ENCODE data around the gene SLC9C2.
"Not testable (repeated sequence)": the region's sequence is repeated elsewhere in the genome, so short reads cannot be mapped to it uniquely, and the experiment has no call there.

The SLC9C2 gene

GRCh38 chr1:173479649-173480048 is 123.2 kb downstream of the SLC9C2 start:
- peaks cover 27% of the 10 kb centered on the region for H3K4me1 ChIP-seq (ENCODE audit: insufficient read depth, low read length)
- 82% methylated on average over 4 of the region's 4 CpGs for WGBS
- peak overlapping the region; percentile 93 for H3K4me3 ChIP-seq (ENCODE audit: low read length)
- no peaks in the 10 kb centered on the region for H3K9me3 ChIP-seq (ENCODE audit: insufficient read depth, low read depth, low read length)
- peaks cover 57% of the 10 kb centered on the region for H3K36me3 ChIP-seq (ENCODE audit: insufficient read depth, low read length)
- no peak overlapping the region for H3K27ac ChIP-seq (ENCODE audit: low read depth, low read length)
- H3K27me3 ChIP-seq (ENCODE audit: insufficient read depth, low read length), result no peaks in the 10 kb centered on the region
- H3K9ac ChIP-seq (ENCODE audit: low read depth, low read length), result 0 out of 2 replicates have a peak overlapping the region, but pooled peaks have one; percentile 36

GRCh38 chr1:173478094-173478674 is 124.7 kb downstream of the SLC9C2 start:
- H3K27ac ChIP-seq (ENCODE audit: low read depth, low read length), result peak overlapping the region; percentile 80; the same call in 1 of the 2 replicates

GRCh38 chr1:173477286-173478093 is 125.4 kb downstream of the SLC9C2 start, which contains the start of gene PRDX6:
PRDX6 (plus strand) TSS chr1:173477335; CDS start chr1:173477398, 63 bp downstream.
- Histone ChIP-seq H3K9ac (ENCODE audit: low read depth, low read length) (peak within 1 kb of the TSS; percentile 97), H3K27me3 (ENCODE audit: insufficient read depth, low read length) (no peaks in the 10 kb centered on the region), H3K36me3 (ENCODE audit: insufficient read depth, low read length) (peaks cover 40% of the 10 kb centered on the region), H3K4me3 (ENCODE audit: low read length) (peak within 1 kb of the TSS; percentile 93), H3K4me1 (ENCODE audit: insufficient read depth, low read length) (peaks cover 27% of the 10 kb centered on the region), H3K9me3 (ENCODE audit: insufficient read depth, low read depth, low read length) (peaks cover 4% of the 10 kb centered on the region; the same call in 1 of the 2 replicates), H3K27ac (ENCODE audit: low read depth, low read length) (peak within 1 kb of the TSS; percentile 80)
- under 1% methylated on average over 69 of the region's 69 CpGs for WGBS

More at GRCh38 chr1:173478094-173478674, 124.7 kb downstream of the SLC9C2 start:
- Histone ChIP-seq H3K4me3 (ENCODE audit: low read length) (peak overlapping the region; percentile 93), H3K36me3 (ENCODE audit: insufficient read depth, low read length) (peaks cover 46% of the 10 kb centered on the region), H3K4me1 (ENCODE audit: insufficient read depth, low read length) (peaks cover 27% of the 10 kb centered on the region), H3K9ac (ENCODE audit: low read depth, low read length) (peak overlapping the region; percentile 97), H3K9me3 (ENCODE audit: insufficient read depth, low read depth, low read length) (no peaks in the 10 kb centered on the region), H3K27me3 (ENCODE audit: insufficient read depth, low read length) (no peaks in the 10 kb centered on the region)
- WGBS, result 4% methylated on average over 9 of the region's 9 CpGs

- peaks cover 11% of the 10 kb centered on the region for H3K9me3 ChIP-seq (ENCODE audit: insufficient read depth, low read depth, low read length)
- WGBS, result under 1% methylated on average over 62 of the region's 62 CpGs
- H3K27ac ChIP-seq (ENCODE audit: low read depth, low read length), result peak overlapping the region; percentile 79
- H3K4me1 ChIP-seq (ENCODE audit: insufficient read depth, low read length), result peaks cover 27% of the 10 kb centered on the region
- H3K9ac ChIP-seq (ENCODE audit: low read depth, low read length), result peak overlapping the region; percentile 76
- H3K36me3 ChIP-seq (ENCODE audit: insufficient read depth, low read length), result peaks cover 40% of the 10 kb centered on the region
- H3K4me3 ChIP-seq (ENCODE audit: low read length), result peak overlapping the region; percentile 93
- no peaks in the 10 kb centered on the region for H3K27me3 ChIP-seq (ENCODE audit: insufficient read depth, low read length)
Observed at GRCh38 chr1:173476665-173477285, 126.1 kb downstream of the SLC9C2 start.

- peak overlapping the region; percentile 79; the same call in 1 of the 2 replicates for H3K27ac ChIP-seq (ENCODE audit: low read depth, low read length)
- 64% methylated on average over 4 of the region's 5 CpGs for WGBS
- H3K4me3 ChIP-seq (ENCODE audit: low read length), result peak overlapping the region; percentile 83
- H3K27me3 ChIP-seq (ENCODE audit: insufficient read depth, low read length), result no peaks in the 10 kb centered on the region
- H3K9me3 ChIP-seq (ENCODE audit: insufficient read depth, low read depth, low read length), result peaks cover 16% of the 10 kb centered on the region
- peaks cover 38% of the 10 kb centered on the region for H3K36me3 ChIP-seq (ENCODE audit: insufficient read depth, low read length)
- peaks cover 27% of the 10 kb centered on the region for H3K4me1 ChIP-seq (ENCODE audit: insufficient read depth, low read length)
- H3K9ac ChIP-seq (ENCODE audit: low read depth, low read length), result peak overlapping the region; percentile 76
Observed at GRCh38 chr1:173476197-173476664, 126.6 kb downstream of the SLC9C2 start.

- Histone ChIP-seq H3K27ac (ENCODE audit: low read depth, low read length) (no peak overlapping the region; the same call in 1 of the 2 replicates), H3K9ac (ENCODE audit: low read depth, low read length) (no peak overlapping the region), H3K4me3 (ENCODE audit: low read length) (peak overlapping the region; percentile 83), H3K9me3 (ENCODE audit: insufficient read depth, low read depth, low read length) (peaks cover 22% of the 10 kb centered on the region), H3K36me3 (ENCODE audit: insufficient read depth, low read length) (peaks cover 35% of the 10 kb centered on the region), H3K4me1 (ENCODE audit: insufficient read depth, low read length) (peaks cover 27% of the 10 kb centered on the region), H3K27me3 (ENCODE audit: insufficient read depth, low read length) (no peaks in the 10 kb centered on the region)
- 67% methylated on average over 5 of the region's 5 CpGs for WGBS
Observed at GRCh38 chr1:173475564-173476196, 127.2 kb downstream of the SLC9C2 start.

- Histone ChIP-seq H3K27ac (ENCODE audit: low read depth, low read length) (peak overlapping the region; percentile 59; the same call in 1 of the 2 replicates), H3K36me3 (ENCODE audit: insufficient read depth, low read length) (peaks cover 27% of the 10 kb centered on the region), H3K4me3 (ENCODE audit: low read length) (peak overlapping the region; percentile 83; the same call in 1 of the 2 replicates), H3K4me1 (ENCODE audit: insufficient read depth, low read length) (peaks cover 24% of the 10 kb centered on the region), H3K9me3 (ENCODE audit: insufficient read depth, low read depth, low read length) (peaks cover 28% of the 10 kb centered on the region)
- H3K9ac ChIP-seq (ENCODE audit: low read depth, low read length); H3K27me3 ChIP-seq (ENCODE audit: insufficient read depth, low read length): not testable (repeated sequence)
- 79% methylated on average over 17 of the region's 17 CpGs for WGBS
Observed at GRCh38 chr1:173474780-173475421, 128.0 kb downstream of the SLC9C2 start.

GRCh38 chr1:173474097-173474779 is 128.6 kb downstream of the SLC9C2 start:
- no peak overlapping the region for H3K9ac ChIP-seq (ENCODE audit: low read depth, low read length)
- peaks cover 18% of the 10 kb centered on the region for H3K4me1 ChIP-seq (ENCODE audit: insufficient read depth, low read length)
- peaks cover 34% of the 10 kb centered on the region for H3K9me3 ChIP-seq (ENCODE audit: insufficient read depth, low read depth, low read length)
- no peaks in the 10 kb centered on the region for H3K27me3 ChIP-seq (ENCODE audit: insufficient read depth, low read length)
- H3K36me3 ChIP-seq (ENCODE audit: insufficient read depth, low read length), result peaks cover 25% of the 10 kb centered on the region
- H3K4me3 ChIP-seq (ENCODE audit: low read length), result no peak overlapping the region
- peak overlapping the region; percentile 59; the same call in 1 of the 2 replicates for H3K27ac ChIP-seq (ENCODE audit: low read depth, low read length)
- WGBS, result 81% methylated on average over 5 of the region's 5 CpGs

GRCh38 chr1:173473599-173474011 is 129.3 kb downstream of the SLC9C2 start:
- H3K9ac ChIP-seq (ENCODE audit: low read depth, low read length), result no peak overlapping the region

GRCh38 chr1:173470608-173471007 is 132.3 kb downstream of the SLC9C2 start:
- peaks cover 50% of the 10 kb centered on the region for H3K9me3 ChIP-seq (ENCODE audit: insufficient read depth, low read depth, low read length)
- H3K36me3 ChIP-seq (ENCODE audit: insufficient read depth, low read length), result peaks cover 32% of the 10 kb centered on the region
- no peaks in the 10 kb centered on the region for H3K27me3 ChIP-seq (ENCODE audit: insufficient read depth, low read length)
- no peak overlapping the region for H3K27ac ChIP-seq (ENCODE audit: low read depth, low read length)
- 94% methylated on average over 4 of the region's 4 CpGs for WGBS
- no peak overlapping the region for H3K4me3 ChIP-seq (ENCODE audit: low read length)
- no peak overlapping the region for H3K9ac ChIP-seq (ENCODE audit: low read depth, low read length)
- H3K4me1 ChIP-seq (ENCODE audit: insufficient read depth, low read length), result peaks cover 7% of the 10 kb centered on the region; the same call in 1 of the 2 replicates

More at GRCh38 chr1:173473599-173474011, 129.3 kb downstream of the SLC9C2 start:
- H3K9me3 ChIP-seq (ENCODE audit: insufficient read depth, low read depth, low read length), result peaks cover 36% of the 10 kb centered on the region
- no peak overlapping the region for H3K4me3 ChIP-seq (ENCODE audit: low read length)
- peaks cover 13% of the 10 kb centered on the region for H3K4me1 ChIP-seq (ENCODE audit: insufficient read depth, low read length)
- WGBS, result 77% methylated on average over 2 of the region's 2 CpGs
- H3K36me3 ChIP-seq (ENCODE audit: insufficient read depth, low read length), result peaks cover 25% of the 10 kb centered on the region
- peak overlapping the region; percentile 59; the same call in 1 of the 2 replicates for H3K27ac ChIP-seq (ENCODE audit: low read depth, low read length)
- H3K27me3 ChIP-seq (ENCODE audit: insufficient read depth, low read length), result no peaks in the 10 kb centered on the region

Data from HUES64 (cell line).